Uterus (tissue), 2 donors: ENCODE measurements around the gene FHAD1.
A peak's percentile ranks its signal among the peaks of the same experiment; 100 is the strongest.

Experiments used
- POLR2A ChIP-seq, 2 donors: fragments of 450-650 bp; IDR thresholded peaks; one replicate each; pipeline ENCODE4 v1.6.1; 2016; ENCODE audit warnings: antibody characterized with exemption in 2 of 2, mild to moderate bottlenecking in 1 of 2, moderate library complexity in 1 of 2
- TF ChIP-seq, protein P1 (sequence below), 4 experiments: fragments of 200-600 bp in 2 of 4; fragments of 450-650 bp in 2 of 4; sonication (generic) in 2 of 4; IDR thresholded peaks; one replicate each; pipeline ENCODE4 v1.5.1; 2016 to 2019; ENCODE audit warnings: antibody characterized with exemption in 4 of 4, mild to moderate bottlenecking in 2 of 4, moderate library complexity in 1 of 4

DNA sequence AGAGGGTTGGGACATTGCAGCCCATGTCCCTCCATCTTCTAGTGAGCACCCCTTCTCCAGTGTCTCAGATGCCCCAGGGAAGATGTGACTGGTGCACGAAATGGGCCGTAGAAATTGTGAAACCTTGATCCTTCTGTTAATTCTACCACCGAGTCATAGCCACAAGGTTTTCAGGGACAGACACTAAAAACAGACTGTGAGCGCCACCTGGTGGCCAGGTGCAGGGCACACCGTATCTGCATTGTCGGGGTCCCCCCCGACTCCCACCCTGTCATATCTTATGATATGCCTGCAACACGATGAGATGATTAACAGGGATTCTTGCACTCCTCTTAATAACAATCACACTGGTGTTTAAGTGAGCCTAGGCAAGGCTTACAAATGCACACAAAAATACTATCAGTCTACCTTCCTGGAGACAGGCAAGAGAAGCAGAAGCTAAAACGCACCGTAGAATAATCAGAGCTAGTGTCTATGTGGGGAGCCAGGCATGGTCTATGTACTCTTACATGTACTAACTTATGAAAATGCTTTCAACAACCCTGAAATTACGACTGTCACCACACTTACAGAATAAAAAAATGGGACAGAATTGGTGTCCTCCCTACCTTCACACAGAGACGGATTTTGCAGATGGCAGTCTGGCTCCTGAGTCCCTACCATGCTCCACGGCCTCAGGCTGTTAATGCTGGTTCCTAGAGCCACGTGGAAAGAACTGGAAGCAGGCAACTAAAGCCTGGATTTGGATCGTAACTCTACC is 57.9 kb downstream of the FHAD1 start:
- TF ChIP-seq, protein P1, sequence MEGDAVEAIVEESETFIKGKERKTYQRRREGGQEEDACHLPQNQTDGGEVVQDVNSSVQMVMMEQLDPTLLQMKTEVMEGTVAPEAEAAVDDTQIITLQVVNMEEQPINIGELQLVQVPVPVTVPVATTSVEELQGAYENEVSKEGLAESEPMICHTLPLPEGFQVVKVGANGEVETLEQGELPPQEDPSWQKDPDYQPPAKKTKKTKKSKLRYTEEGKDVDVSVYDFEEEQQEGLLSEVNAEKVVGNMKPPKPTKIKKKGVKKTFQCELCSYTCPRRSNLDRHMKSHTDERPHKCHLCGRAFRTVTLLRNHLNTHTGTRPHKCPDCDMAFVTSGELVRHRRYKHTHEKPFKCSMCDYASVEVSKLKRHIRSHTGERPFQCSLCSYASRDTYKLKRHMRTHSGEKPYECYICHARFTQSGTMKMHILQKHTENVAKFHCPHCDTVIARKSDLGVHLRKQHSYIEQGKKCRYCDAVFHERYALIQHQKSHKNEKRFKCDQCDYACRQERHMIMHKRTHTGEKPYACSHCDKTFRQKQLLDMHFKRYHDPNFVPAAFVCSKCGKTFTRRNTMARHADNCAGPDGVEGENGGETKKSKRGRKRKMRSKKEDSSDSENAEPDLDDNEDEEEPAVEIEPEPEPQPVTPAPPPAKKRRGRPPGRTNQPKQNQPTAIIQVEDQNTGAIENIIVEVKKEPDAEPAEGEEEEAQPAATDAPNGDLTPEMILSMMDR (IDR thresholded peaks at IDR 0.05): peak; percentile 56 to 76 (median 69)
- TF ChIP-seq POLR2A (IDR thresholded peaks at IDR 0.05): no peak
